Liver (tissue), 9 donors: ENCODE results near the gene KCNK10. TPM values are rescaled to one million over a fixed set of nuclear protein-coding genes. Genes with fewer than 3 reads are reported as not detected.

Experiments used
- DNase-seq: peaks from one replicate; pipeline ENCODE4 v3.0.0-alpha.2; 2017; ENCODE audit warnings: low spot score
- H3K27ac ChIP-seq, 2 donors: one replicate each; pipeline ENCODE4 v1.7.0; 2013; ENCODE audit warnings: inconsistent platforms in 2 of 2, low read length in 2 of 2, control low read depth in 1 of 2, low read depth in 1 of 2, mild to moderate bottlenecking in 1 of 2
- H3K27me3 ChIP-seq, 4 donors: one replicate each; pipeline versions ENCODE4 v1.6.1 to v1.7.0; 2013; ENCODE audit warnings: low read length in 3 of 4, inconsistent platforms in 1 of 4, mild to moderate bottlenecking in 1 of 4, moderate library complexity in 1 of 4; ENCODE audit not compliant: control insufficient read depth in 4 of 4, insufficient read depth in 4 of 4
- H3K36me3 ChIP-seq, 4 donors: one replicate each; pipeline versions ENCODE4 v1.6.1 to v1.7.0; 2013; ENCODE audit warnings: low read length in 3 of 4, mild to moderate bottlenecking in 3 of 4, low read depth in 1 of 4, moderate library complexity in 1 of 4; ENCODE audit not compliant: control insufficient read depth in 4 of 4, insufficient read depth in 3 of 4
- H3K4me1 ChIP-seq, 4 donors: one replicate each; pipeline versions ENCODE4 v1.6.1 to v1.7.0; 2013; ENCODE audit warnings: low read length in 3 of 4, mild to moderate bottlenecking in 3 of 4, moderate library complexity in 1 of 4; ENCODE audit not compliant: control insufficient read depth in 4 of 4, insufficient read depth in 4 of 4
- H3K4me3 ChIP-seq, 3 donors: one replicate each; pipeline versions ENCODE4 v1.6.1 to v1.7.0; 2013; ENCODE audit warnings: low read length in 3 of 3, control low read depth in 1 of 3, low read depth in 1 of 3, mild to moderate bottlenecking in 1 of 3
- H3K9ac ChIP-seq, 2 donors: one replicate each; pipeline ENCODE4 v1.7.0; 2013; ENCODE audit warnings: low read length in 2 of 2, mild to moderate bottlenecking in 2 of 2, moderate library complexity in 2 of 2, control low read depth in 1 of 2, low read depth in 1 of 2
- H3K9me3 ChIP-seq, 4 donors: one replicate each; pipeline versions ENCODE4 v1.6.1 to v1.7.0; 2013; ENCODE audit warnings: low read length in 3 of 4; ENCODE audit not compliant: control insufficient read depth in 4 of 4
- FOXA1 ChIP-seq: IDR thresholded peaks from 2 replicates; pipeline ENCODE4 v1.6.1; 2016; ENCODE audit warnings: antibody characterized with exemption
- FOXA2 ChIP-seq: IDR thresholded peaks from 2 replicates; pipeline ENCODE4 v1.6.1; 2016; ENCODE audit warnings: antibody characterized with exemption
- HNF4A ChIP-seq, 2 donors: conservative IDR thresholded peaks; 2 replicates each; pipeline ENCODE4 v1.6.1; 2016; ENCODE audit warnings: antibody characterized with exemption in 2 of 2, mild to moderate bottlenecking in 2 of 2
- HNF4G ChIP-seq: IDR thresholded peaks from 2 replicates; pipeline ENCODE4 v1.6.1; 2016; ENCODE audit warnings: antibody characterized with exemption
- JUND ChIP-seq, 2 donors: IDR thresholded peaks; 2 replicates each; pipeline ENCODE4 v1.6.1; 2016; ENCODE audit warnings: antibody characterized with exemption in 2 of 2
- RXRA ChIP-seq, 2 donors: IDR thresholded peaks; 2 replicates each; pipeline ENCODE4 v1.6.1; 2017 to 2018; ENCODE audit warnings: antibody characterized with exemption in 2 of 2, mild to moderate bottlenecking in 1 of 2
- SP1 ChIP-seq: IDR thresholded peaks from 2 replicates; pipeline ENCODE4 v1.6.1; 2018; ENCODE audit warnings: antibody characterized with exemption, mild to moderate bottlenecking
- YY1 ChIP-seq: IDR thresholded peaks from 2 replicates; pipeline ENCODE4 v1.6.1; 2016; ENCODE audit warnings: antibody characterized with exemption, mild to moderate bottlenecking
- WGBS: extraction: QIAGEN DNeasy Blood & Tissue Kit; methylation state at CpG from one replicate; pipeline ENCODE4 v1.1.7; 2013; 5-methylcytosine and 5-hydroxymethylcytosine counted together
- polyA plus RNA-seq, 2 donors: library from polyadenylated mRNA; stranded (reverse) in 1 of 2; unstranded in 1 of 2; fragments of 200-250 nt in 1 of 2; fragments of >200 nt in 1 of 2; fragmentation: Nextera tagmentation in 1 of 2; extraction: Ambion mirVana in 1 of 2; gene quantifications; one replicate each; pipeline versions ENCODE4 v1.2.1 to v1.2.3, GENCODE V29; 2013 to 2015
- total RNA-seq, 2 donors: library from RNA; depleted of rRNA; stranded (reverse); fragments of >200 nt; gene quantifications; one replicate each; pipeline ENCODE4 v1.2.3, GENCODE V29; 2014
- TF ChIP-seq, protein P1 (sequence below): fragments of 150-350 bp; IDR thresholded peaks from 2 replicates; pipeline ENCODE4 v1.5.1; 2017; ENCODE audit warnings: improper control_type of control experiment, low read depth, low read length; ENCODE audit not compliant: missing input control
- TF ChIP-seq, protein P2 (sequence below): IDR thresholded peaks from 2 replicates; pipeline ENCODE4 v1.6.1; 2016; ENCODE audit warnings: antibody characterized with exemption
- TF ChIP-seq, protein P3 (sequence below): IDR thresholded peaks from 2 replicates; pipeline ENCODE4 v1.6.1; 2016; ENCODE audit warnings: antibody characterized with exemption, mild to moderate bottlenecking
- donor health status: healthy.
- donor health status: healthy.
- donor health status: healthy.
- donor health status: healthy.
- donor health status: healthy.

The KCNK10 gene
- total and polyA plus RNA-seq, 4 donors, result 0.05 TPM; not detected in 3

GRCh38 chr14:88354358-88354757, 31.3 kb upstream of the KCNK10 start:
- TF ChIP-seq YY1 (no peak), HNF4A (conservative IDR thresholded peaks at IDR 0.05) (peak; percentile 41 to 68), SP1 (no peak)
- TF ChIP-seq, protein P1, sequence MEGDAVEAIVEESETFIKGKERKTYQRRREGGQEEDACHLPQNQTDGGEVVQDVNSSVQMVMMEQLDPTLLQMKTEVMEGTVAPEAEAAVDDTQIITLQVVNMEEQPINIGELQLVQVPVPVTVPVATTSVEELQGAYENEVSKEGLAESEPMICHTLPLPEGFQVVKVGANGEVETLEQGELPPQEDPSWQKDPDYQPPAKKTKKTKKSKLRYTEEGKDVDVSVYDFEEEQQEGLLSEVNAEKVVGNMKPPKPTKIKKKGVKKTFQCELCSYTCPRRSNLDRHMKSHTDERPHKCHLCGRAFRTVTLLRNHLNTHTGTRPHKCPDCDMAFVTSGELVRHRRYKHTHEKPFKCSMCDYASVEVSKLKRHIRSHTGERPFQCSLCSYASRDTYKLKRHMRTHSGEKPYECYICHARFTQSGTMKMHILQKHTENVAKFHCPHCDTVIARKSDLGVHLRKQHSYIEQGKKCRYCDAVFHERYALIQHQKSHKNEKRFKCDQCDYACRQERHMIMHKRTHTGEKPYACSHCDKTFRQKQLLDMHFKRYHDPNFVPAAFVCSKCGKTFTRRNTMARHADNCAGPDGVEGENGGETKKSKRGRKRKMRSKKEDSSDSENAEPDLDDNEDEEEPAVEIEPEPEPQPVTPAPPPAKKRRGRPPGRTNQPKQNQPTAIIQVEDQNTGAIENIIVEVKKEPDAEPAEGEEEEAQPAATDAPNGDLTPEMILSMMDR, result no peak
- Histone ChIP-seq H3K36me3 (no peaks in the 10 kb centered on the region), H3K27me3 (no peaks in the 10 kb centered on the region), H3K9ac (no peak overlapping the region), H3K27ac (no peak overlapping the region), H3K4me3 (no peak overlapping the region), H3K4me1 (no peaks in the 10 kb centered on the region), H3K9me3 (no peaks in the 10 kb centered on the region)
- 62% methylated on average over 3 of the region's 3 CpGs for WGBS
- no peak for DNase-seq

DNA sequence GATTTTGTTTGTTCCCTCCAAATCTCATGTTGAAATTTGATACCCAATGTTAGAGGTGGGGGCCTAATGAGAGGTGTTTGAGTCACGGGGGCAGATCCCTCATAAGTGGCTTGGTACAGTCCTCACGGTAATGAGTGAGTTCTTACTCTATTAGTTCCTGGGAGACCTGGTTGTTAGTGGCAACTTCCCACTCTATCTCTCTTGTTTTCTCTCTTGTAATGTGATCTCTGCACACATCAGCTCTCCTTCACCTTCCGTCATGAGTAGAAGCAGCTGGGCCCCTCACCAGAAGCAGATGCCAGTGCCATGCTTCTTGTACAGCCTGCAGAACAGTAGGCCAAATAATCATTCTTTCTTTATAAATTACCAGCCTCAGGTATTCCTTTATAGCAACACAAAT, 29.6 kb upstream of the KCNK10 start:
- Histone ChIP-seq H3K27me3 (no peaks in the 10 kb centered on the region), H3K4me3 (no peak overlapping the region), H3K27ac (no peak overlapping the region), H3K36me3 (no peaks in the 10 kb centered on the region), H3K9me3 (no peaks in the 10 kb centered on the region), H3K4me1 (no peaks in the 10 kb centered on the region), H3K9ac (no peak overlapping the region)
- no peak for TF ChIP-seq HNF4G
- TF ChIP-seq, protein P2, sequence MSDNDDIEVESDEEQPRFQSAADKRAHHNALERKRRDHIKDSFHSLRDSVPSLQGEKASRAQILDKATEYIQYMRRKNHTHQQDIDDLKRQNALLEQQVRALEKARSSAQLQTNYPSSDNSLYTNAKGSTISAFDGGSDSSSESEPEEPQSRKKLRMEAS, result no peak
- TF ChIP-seq HNF4A (conservative IDR thresholded peaks at IDR 0.05), result no peak
- TF ChIP-seq, protein P1, result no peak
- TF ChIP-seq FOXA2, result no peak
- no peak for TF ChIP-seq FOXA1
- TF ChIP-seq YY1, result no peak
- TF ChIP-seq, protein P3, sequence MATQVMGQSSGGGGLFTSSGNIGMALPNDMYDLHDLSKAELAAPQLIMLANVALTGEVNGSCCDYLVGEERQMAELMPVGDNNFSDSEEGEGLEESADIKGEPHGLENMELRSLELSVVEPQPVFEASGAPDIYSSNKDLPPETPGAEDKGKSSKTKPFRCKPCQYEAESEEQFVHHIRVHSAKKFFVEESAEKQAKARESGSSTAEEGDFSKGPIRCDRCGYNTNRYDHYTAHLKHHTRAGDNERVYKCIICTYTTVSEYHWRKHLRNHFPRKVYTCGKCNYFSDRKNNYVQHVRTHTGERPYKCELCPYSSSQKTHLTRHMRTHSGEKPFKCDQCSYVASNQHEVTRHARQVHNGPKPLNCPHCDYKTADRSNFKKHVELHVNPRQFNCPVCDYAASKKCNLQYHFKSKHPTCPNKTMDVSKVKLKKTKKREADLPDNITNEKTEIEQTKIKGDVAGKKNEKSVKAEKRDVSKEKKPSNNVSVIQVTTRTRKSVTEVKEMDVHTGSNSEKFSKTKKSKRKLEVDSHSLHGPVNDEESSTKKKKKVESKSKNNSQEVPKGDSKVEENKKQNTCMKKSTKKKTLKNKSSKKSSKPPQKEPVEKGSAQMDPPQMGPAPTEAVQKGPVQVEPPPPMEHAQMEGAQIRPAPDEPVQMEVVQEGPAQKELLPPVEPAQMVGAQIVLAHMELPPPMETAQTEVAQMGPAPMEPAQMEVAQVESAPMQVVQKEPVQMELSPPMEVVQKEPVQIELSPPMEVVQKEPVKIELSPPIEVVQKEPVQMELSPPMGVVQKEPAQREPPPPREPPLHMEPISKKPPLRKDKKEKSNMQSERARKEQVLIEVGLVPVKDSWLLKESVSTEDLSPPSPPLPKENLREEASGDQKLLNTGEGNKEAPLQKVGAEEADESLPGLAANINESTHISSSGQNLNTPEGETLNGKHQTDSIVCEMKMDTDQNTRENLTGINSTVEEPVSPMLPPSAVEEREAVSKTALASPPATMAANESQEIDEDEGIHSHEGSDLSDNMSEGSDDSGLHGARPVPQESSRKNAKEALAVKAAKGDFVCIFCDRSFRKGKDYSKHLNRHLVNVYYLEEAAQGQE, result no peak
- TF ChIP-seq JUND (IDR thresholded peaks at IDR 0.05), result no peak
- no peak for TF ChIP-seq RXRA (IDR thresholded peaks at IDR 0.05)
- DNase-seq, result no peak
- 84% methylated on average over 3 of the region's 3 CpGs for WGBS
